SKM-1 treated with dmso at 0.1 percent for 144 hours (cell line): ENCODE data around the gene TBC1D5.

Experiments
- DNase-seq: peaks from one replicate; lab custom pipeline; 2025; ENCODE audit not compliant: unreplicated experiment; lab: John Stamatoyannopoulos, UW

TBC1D5 gene

GRCh38 chr3:17188378-17188777, 554.1 kb downstream of the TBC1D5 start:
- no peak for DNase-seq

- no peak for DNase-seq
These were observed 554.7 kb downstream of the TBC1D5 start for GRCh38 chr3:17187589-17188184.

GRCh38 chr3:17183951-17184550, 558.4 kb downstream of the TBC1D5 start:
- DNase-seq = no peak

- DNase-seq = no peak
These were observed 560.3 kb downstream of the TBC1D5 start for GRCh38 chr3:17182166-17182565.

- DNase-seq = no peak
These were observed 561.0 kb downstream of the TBC1D5 start for GRCh38 chr3:17181413-17181907.

- no peak for DNase-seq
These were observed 562.8 kb downstream of the TBC1D5 start for GRCh38 chr3:17179381-17180205.

GRCh38 chr3:17176757-17177156, 565.7 kb downstream of the TBC1D5 start:
- no peak for DNase-seq

- DNase-seq = no peak
These were observed 567.1 kb downstream of the TBC1D5 start for GRCh38 chr3:17175187-17175807.

- DNase-seq = no peak
These were observed 576.1 kb downstream of the TBC1D5 start for GRCh38 chr3:17166369-17166768.

GRCh38 chr3:17162116-17162515, 580.3 kb downstream of the TBC1D5 start:
- DNase-seq = no peak

- no peak for DNase-seq
These were observed 581.8 kb downstream of the TBC1D5 start for GRCh38 chr3:17160597-17160996.

- no peak for DNase-seq
These were observed 583.3 kb downstream of the TBC1D5 start for GRCh38 chr3:17158941-17159682.

GRCh38 chr3:17157713-17158112, 584.7 kb downstream of the TBC1D5 start:
- DNase-seq = no peak

- no peak for DNase-seq
These were observed 585.6 kb downstream of the TBC1D5 start for GRCh38 chr3:17156864-17157263.

- DNase-seq = no peak
These were observed 586.5 kb downstream of the TBC1D5 start for GRCh38 chr3:17155951-17156350.

- no peak for DNase-seq
These were observed 587.5 kb downstream of the TBC1D5 start for GRCh38 chr3:17154941-17155340.

GRCh38 chr3:17154221-17154620, 588.2 kb downstream of the TBC1D5 start:
- no peak for DNase-seq

GRCh38 chr3:17153209-17153608, 589.2 kb downstream of the TBC1D5 start:
- DNase-seq = no peak

GRCh38 chr3:17151598-17152373, 590.6 kb downstream of the TBC1D5 start:
- no peak for DNase-seq

- no peak for DNase-seq
These were observed 593.4 kb downstream of the TBC1D5 start for GRCh38 chr3:17149076-17149475.
